GM12875 (cell line): ENCODE results near the gene OR4D9.
"Not testable (repeated sequence)": the region's sequence is repeated elsewhere in the genome, so short reads cannot be mapped to it uniquely, and the experiment has no call there.

Source experiments
- H3K4me3 ChIP-seq: one replicate; pipeline ENCODE4 v1.5.1; 2011; ENCODE audit warnings: low read depth, low read length, control low read depth
- TF ChIP-seq, protein P1 (sequence below): IDR thresholded peaks from 2 replicates; pipeline ENCODE4 v1.5.1; 2011; ENCODE audit warnings: low read depth, mild to moderate bottlenecking, control low read depth, inconsistent platforms, low read length, moderate library complexity, borderline replicate concordance; ENCODE audit not compliant: insufficient read depth

Gene OR4D9

DNA sequence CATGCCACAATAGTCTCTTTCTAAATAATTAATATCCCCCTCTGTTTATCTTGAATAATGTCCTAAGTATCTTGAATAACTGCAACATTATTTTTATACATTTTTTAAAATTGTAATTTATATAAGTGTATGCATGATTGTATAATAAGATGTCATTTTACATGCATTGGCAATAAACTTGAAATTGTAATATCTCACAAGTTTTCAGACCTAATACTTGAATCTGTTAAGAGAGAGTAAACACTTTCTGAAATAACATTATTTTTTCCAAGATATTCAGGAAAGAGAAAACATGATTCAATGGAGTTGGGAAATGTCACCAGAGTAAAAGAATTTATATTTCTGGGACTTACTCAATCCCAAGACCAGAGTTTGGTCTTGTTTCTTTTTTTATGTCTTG, 8.1 kb upstream of the OR4D9 start, which contains the start of gene OR4D11:
OR4D11 (plus strand) TSS at position 301 of the 400 bp plus-strand sequence; CDS start at position 301, 0 bp downstream.
- TF ChIP-seq, protein P1, sequence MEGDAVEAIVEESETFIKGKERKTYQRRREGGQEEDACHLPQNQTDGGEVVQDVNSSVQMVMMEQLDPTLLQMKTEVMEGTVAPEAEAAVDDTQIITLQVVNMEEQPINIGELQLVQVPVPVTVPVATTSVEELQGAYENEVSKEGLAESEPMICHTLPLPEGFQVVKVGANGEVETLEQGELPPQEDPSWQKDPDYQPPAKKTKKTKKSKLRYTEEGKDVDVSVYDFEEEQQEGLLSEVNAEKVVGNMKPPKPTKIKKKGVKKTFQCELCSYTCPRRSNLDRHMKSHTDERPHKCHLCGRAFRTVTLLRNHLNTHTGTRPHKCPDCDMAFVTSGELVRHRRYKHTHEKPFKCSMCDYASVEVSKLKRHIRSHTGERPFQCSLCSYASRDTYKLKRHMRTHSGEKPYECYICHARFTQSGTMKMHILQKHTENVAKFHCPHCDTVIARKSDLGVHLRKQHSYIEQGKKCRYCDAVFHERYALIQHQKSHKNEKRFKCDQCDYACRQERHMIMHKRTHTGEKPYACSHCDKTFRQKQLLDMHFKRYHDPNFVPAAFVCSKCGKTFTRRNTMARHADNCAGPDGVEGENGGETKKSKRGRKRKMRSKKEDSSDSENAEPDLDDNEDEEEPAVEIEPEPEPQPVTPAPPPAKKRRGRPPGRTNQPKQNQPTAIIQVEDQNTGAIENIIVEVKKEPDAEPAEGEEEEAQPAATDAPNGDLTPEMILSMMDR, result no peak

GRCh38 chr11:59511675-59512074, 336 bp downstream of the OR4D9 start:
- H3K4me3 ChIP-seq, result no peak overlapping the region
- TF ChIP-seq, protein P1, result no peak

More for the DNA sequence above, 8.1 kb upstream of the OR4D9 start, which contains the start of gene OR4D11:
- no peak within 1 kb of the TSS for H3K4me3 ChIP-seq

- H3K4me3 ChIP-seq, result not testable (repeated sequence)
These were observed 8.8 kb downstream of the OR4D9 start for GRCh38 chr11:59520139-59520538.

DNA sequence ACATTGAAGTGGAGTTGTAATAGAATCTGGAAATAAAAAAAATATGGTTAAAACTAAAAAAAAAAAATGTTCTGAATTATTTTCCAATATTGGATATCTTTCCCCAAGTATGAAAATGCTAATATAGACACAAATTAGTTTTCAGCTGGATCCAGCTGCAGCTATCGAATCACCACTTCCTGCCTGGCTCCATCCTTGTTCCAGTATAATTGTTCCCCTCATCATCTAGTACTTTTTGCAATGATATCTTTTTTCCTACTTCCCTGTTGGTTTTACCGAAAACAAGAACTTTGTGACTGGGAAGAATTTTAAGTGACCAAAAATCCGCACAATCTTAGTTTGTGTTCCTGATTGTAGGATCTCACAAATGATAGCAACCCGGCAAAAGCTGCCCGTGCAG, 9.4 kb downstream of the OR4D9 start:
- TF ChIP-seq, protein P1, result no peak
- H3K4me3 ChIP-seq, result no peak overlapping the region

GRCh38 chr11:59523541-59523940, 12.2 kb downstream of the OR4D9 start:
- no peak overlapping the region for H3K4me3 ChIP-seq
- TF ChIP-seq, protein P1, result no peak

- TF ChIP-seq, protein P1, result no peak
These were observed 17.4 kb downstream of the OR4D9 start for GRCh38 chr11:59528711-59529110.

DNA sequence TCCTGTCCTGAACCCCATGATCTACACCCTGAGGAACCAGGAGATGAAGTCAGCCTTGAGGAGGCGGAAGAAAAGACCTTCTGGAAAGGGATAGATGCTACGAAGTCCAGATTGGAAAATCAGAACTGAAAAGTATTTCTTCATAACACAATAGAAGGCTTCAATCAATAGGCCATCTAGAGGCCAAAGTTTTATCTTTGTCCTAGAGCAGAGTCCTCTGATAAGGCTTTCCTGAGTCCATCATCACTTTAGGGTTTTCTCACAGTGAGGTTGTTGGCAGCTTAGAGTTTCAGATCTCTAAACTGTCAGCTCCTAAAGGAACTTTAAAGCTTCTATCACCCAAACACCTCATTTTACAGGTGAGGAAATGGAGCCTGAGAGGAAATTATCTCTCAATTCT, 21.3 kb downstream of the OR4D9 start:
- TF ChIP-seq, protein P1, result no peak

More at GRCh38 chr11:59528711-59529110, 17.4 kb downstream of the OR4D9 start:
- no peak overlapping the region for H3K4me3 ChIP-seq

DNA sequence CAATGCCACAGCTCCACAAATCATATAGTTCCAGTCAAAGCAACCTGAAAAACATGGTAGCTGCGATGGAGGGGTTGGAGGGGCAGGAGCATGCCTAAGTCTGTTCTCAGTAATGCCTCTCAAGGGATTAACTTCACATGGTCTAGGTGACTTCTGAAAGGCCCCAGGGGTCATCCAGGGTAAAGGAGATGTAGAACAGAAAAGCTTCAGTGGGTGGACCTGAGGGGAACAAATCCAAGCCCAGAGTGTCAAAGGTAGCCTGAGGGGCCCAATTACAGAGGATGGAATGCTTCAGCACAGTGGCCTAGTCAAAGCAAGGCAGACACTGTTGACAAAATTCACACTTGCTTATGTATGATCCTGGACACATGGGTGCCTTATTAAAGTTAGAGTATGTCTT, 23.3 kb downstream of the OR4D9 start:
- H3K4me3 ChIP-seq, result no peak overlapping the region
- TF ChIP-seq, protein P1, result no peak

More for the DNA sequence above, 21.3 kb downstream of the OR4D9 start:
- H3K4me3 ChIP-seq, result no peak overlapping the region
